Measurements from ENCODE around the gene SNAPC1.

SNAPC1 gene

DNA sequence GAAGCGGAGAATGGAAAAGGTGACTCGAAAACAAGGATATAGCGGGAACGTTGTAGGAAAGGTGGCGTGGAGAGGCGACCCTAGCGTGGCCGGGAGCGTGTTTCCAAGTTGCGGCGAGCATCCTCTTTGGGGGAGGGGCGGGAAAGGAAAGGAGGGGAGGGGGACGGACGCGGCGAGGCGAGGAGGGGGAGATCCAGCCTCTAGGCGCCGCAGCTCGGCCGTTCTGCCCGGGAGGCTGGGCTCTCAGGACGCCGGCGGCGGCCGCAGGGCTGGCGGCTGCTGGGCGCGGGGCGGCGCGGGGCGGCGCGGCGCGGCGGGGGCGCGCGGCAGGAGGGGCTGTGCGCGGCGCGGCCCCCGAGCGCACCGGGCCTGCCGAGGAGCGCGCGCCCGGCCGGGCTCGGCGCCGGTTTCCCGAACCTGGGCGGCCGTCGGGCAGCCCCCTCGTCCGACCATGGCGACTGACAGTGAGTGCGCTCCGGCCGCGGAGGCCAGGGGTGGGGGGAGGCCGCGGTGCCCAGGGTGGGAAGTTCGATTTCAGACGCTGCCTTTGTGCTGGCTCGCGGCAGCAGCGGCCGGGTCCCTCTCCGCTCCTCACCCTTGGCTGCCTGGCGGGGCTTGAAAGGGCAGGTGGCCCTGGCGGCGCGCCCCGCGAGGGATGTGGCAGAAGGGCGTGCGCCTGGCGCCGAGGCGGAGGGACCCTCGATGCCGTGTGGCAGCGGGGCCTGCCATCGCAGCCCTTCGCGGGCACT is 50.3 kb downstream of the SNAPC1 start, which contains the start of gene SYT16:
SYT16 (plus strand) TSS at position 357 of the 749 bp plus-strand sequence.
- DNase-seq: no peak

DNA sequence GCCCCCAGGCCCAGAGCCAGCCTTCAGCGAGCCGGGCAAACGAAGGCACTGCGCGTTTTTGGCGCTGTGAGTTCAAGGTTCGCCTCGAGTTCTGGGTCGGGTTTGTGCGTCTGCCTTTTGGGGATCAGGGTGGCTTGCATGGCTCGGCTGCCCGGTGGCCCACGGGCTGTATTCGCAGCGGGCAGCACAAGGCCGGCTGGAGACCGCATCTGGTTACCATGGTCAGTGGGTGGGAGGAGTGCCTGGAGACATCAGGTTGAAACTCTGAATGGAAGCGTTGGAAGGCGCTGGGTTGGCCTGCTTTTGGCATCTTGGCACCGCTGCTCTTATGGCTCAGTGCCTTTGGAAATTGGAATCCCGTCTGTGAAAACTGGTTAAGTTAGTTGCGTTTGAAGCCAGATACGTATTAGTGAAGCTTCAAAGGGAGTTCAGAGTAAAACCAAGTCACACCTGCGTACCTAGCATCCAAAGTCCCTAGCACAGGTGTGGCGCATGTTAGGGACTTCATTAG is 50.9 kb downstream of the SNAPC1 start:
- no peak for DNase-seq

DNA sequence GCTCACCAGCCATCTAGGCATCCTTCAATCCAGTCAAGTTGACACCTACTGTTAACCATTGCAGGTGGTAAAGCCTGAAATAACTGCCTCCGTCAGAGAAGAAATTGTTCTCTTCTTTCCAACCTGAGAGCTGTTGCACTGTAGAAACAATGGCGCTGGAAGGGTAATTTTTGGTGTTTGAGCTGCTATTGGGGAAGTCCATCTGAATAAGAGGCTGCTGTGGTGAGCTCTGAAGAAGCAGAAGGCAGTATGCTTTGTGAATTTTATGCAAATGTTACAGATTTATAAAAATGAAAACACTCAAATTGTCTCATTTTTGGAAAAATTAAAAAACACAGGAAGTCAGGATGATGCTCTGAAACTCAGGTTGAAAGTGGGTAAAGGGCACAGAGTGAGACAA is 60.2 kb downstream of the SNAPC1 start:
- no peak for DNase-seq

DNA sequence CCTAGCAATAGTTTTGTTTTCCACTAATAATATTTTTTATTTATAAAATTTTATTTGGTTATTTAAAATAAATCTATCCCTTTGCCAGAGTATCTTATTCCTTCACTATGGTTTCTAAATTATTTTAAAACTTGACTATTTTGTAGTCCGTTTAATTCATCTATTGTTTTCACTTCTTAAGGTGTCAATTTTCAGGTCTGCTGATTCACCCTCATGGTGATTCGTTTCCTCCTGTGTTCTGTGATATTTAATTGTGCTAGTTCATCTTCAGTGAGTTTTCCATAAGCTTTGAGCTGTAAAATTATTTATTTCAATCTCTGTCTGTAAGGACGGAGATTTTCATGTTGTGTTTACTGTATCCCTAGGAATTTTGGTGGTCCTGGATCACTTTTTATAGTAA is 70.6 kb downstream of the SNAPC1 start:
- no peak for DNase-seq

DNA sequence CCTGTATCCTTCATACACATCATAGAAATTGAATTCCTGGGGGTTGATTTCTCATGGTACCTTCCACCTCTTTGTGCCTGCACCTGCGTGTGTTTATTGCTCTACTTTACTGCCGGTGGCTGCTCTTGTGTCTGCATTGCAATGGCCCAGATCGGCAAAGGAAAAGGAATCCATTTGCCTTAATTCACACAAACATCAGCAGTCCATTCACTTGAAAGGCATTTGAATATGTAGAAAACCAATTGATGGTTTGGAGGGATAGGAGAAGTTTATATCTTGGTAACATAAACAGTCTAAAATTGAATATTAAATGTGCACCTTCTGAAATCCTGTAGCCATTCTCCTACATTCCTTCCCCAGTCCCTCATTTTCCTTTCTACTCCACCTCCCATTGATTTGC is 74.0 kb downstream of the SNAPC1 start:
- no peak for DNase-seq

DNA sequence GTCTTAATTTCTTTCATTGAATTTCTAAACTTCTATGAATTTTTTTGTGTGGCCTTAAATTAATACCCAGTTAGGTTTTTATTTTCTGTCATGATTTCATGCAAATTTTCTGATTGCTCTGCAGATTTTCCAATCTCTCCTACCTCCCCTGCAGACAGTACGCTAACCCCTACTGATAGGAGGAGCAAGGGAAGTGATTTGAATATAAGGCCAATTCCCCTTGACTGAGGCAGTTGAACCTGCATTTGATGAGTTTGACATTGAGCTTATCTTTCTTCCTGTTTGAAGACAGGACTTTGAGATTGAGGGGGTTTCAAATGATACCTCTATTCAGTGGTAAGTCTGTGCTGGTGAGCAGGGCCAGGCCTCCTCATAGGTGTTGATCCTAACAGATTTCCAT is 74.6 kb downstream of the SNAPC1 start:
- DNase-seq: no peak

DNA sequence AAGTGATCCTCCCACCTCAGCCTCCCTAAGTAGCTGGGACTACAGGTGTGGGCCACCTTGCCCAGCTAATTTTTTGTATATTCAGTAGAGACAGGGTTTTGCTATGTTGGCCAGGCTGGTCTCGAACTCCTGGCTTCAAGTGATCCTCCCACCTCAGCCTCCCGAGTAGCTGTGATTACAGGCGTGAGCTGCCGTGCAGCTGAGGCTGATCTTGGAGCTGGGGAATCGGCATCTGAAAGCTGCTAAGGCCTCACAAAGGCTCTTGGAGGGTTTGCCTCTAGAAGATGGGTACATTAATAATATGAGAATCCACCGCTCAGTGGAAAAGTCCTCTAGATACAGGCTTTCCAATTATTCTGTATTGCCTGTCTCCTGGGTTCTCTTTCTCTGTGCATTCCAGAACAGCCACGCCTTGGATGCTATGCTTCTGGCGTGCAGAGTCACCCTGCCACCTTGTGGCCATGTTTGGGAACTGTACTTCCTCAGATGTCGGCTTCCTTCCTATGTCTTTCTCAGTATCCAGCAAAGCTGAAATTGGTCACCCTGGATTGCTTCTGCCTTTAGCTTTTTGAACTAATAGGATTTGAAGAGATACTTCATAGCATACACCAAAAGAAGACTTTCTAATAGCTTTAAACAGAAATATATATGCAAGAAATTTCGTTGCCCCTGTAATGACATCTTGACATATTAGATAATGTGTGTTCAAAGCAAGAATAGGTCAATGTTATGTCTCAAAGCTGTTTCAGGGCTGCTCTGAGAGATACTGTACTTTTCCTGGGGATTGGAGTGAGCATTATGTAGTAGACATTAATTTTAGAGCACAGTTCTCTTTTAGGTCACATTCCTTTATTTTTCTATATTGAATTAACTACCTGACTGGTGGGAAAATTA is 75.4 kb downstream of the SNAPC1 start:
- peak; percentile 64 for DNase-seq

DNA sequence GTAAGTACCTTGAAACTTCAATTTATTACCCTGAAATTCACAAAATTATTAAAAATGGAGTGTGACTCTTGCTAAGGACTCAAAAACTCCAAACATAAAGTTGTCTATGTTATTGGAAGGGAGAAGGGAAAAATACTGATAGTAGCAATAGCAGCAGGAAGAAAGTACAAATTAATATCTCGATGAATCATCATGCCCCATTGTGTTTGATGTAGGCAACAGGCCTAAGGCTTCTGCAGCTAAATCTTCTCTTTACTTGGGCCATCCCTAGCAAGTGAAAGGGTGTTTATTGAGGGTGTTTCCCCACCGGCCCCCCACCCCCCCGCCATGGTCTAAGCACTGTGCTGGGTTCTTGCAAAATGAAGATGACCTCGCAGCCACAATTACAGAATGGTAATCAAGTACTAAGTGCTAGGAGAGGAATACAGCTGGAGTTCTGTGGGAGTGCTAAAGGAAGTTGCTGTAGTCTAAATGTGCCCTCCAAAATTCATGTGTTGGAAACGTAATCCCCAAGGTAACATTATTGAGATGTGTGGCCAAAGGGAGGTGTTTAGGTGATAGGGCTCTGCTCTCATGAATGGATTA is 76.5 kb downstream of the SNAPC1 start:
- DNase-seq: no peak

DNA sequence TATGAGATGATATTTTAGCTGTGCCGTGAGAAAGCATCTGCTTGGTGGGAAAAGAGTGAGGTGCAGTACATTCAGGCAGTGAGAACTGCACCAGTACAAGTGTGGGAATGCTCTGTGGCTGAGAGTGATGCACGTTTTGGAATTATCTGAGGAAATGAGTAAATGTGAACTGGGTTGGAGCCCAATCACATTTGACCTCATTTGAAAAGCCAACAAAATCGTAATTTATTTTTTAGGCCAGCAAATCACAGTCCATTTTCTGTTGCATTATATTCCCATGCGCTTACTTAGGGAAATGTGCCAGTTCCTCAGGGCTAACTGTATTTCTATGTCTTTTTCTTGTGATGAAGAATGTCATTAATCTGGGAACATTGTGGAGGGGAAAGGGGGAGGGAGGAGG is 77.3 kb downstream of the SNAPC1 start:
- DNase-seq: no peak

DNA sequence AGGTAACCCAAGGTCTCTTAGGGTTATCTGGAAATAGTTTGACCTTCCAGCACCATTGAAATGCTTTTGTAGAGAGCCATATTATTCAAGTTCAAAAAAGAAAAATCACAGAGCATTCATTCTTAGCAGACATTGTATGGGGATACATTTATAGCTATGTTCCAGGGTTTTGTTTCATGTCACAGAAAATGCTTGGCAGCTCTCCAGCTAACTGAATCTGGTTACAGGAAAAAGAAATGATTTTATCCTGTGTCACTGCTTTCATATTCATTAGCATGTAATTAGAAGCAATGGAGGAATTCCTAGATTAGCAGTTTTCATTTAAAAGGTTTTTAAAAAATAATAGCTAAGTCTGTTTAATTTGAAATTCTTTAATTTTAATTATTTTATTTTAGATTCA is 78.9 kb downstream of the SNAPC1 start:
- no peak for DNase-seq

All from NCI-H1092 (cell line).